Neutrophil (primary cell): ENCODE results near the gene AHSG.

Source experiments
- H3K27ac ChIP-seq: fragments of 200-600 bp; sonication (generic); 2 replicates; pipeline ENCODE4 v1.5.1; 2016; ENCODE audit warnings: mild to moderate bottlenecking, moderate library complexity
- H3K27me3 ChIP-seq: fragments of 200-600 bp; sonication (generic); 2 replicates; pipeline ENCODE4 v1.6.0; 2016; ENCODE audit warnings: mild to moderate bottlenecking
- H3K36me3 ChIP-seq: fragments of 200-600 bp; sonication (generic); 2 replicates; pipeline ENCODE4 v1.5.1; 2017
- H3K4me1 ChIP-seq, 2 experiments: fragments of 200-600 bp in 1 of 2; sonication (generic) in 1 of 2; 1 replicate in 1 of 2; 2 replicates in 1 of 2; pipeline versions ENCODE4 v1.5.1 to v1.6.1; 2013 to 2016; ENCODE audit warnings: low read depth in 1 of 2, low read length in 1 of 2, mild to moderate bottlenecking in 1 of 2, moderate library complexity in 1 of 2; ENCODE audit not compliant: control insufficient read depth in 1 of 2, insufficient read depth in 1 of 2
- H3K4me3 ChIP-seq, 2 experiments: fragments of 200-600 bp in 1 of 2; sonication (generic) in 1 of 2; 1 replicate in 1 of 2; 2 replicates in 1 of 2; pipeline ENCODE4 v1.5.1; 2013 to 2016; ENCODE audit warnings: low read depth in 1 of 2, low read length in 1 of 2, mild to moderate bottlenecking in 1 of 2, moderate library complexity in 1 of 2
- H3K9me3 ChIP-seq: fragments of 200-600 bp; sonication (generic); 2 replicates; pipeline ENCODE4 v1.5.1; 2016
- TF ChIP-seq, protein P1 (sequence below): fragments of 200-600 bp; sonication (generic); IDR thresholded peaks from 2 replicates; pipeline ENCODE4 v1.5.1; 2016; ENCODE audit warnings: antibody characterized with exemption

Gene AHSG

DNA sequence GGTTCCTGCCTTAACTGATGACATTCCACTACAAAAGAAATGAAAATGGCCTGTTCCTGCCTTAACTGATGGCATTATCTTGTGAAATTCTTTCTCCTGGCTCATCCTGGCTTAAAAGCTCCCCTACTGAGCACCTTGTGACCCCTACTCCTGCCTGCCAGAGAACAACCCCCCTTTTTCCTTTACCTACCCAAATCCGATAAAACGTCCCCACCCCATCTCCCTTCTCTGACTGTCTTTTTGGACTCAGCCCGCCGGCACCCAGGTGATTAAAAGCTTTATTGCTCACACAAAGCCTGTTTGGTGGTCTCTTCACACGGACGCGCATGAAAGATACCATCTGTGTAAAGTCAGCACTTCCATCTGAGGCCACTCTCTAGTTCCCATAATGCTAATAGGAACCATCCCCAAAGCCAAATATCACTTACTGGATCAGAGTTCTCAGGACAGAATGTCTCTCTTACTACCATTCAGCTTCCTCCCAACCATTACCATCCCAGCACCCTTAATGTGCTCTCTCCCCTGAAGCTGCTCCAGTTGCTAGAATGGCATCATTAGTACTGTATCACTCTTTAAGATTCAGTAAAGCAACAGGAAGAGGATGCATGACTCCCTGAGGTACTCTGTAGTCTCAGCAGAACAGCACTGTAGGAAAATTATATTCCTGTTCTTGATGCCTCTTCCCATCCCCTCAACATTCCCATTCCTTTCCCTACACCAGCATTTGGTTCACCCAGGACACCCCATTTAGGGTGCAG is 50.7 kb downstream of the AHSG start:
- Histone ChIP-seq H3K9me3 (no peaks in the 10 kb centered on the region), H3K27ac (no peak overlapping the region), H3K4me1 (no peaks in the 10 kb centered on the region), H3K4me3 (no peak overlapping the region), H3K36me3 (no peaks in the 10 kb centered on the region), H3K27me3 (peaks cover 22% of the 10 kb centered on the region)
- TF ChIP-seq, protein P1, sequence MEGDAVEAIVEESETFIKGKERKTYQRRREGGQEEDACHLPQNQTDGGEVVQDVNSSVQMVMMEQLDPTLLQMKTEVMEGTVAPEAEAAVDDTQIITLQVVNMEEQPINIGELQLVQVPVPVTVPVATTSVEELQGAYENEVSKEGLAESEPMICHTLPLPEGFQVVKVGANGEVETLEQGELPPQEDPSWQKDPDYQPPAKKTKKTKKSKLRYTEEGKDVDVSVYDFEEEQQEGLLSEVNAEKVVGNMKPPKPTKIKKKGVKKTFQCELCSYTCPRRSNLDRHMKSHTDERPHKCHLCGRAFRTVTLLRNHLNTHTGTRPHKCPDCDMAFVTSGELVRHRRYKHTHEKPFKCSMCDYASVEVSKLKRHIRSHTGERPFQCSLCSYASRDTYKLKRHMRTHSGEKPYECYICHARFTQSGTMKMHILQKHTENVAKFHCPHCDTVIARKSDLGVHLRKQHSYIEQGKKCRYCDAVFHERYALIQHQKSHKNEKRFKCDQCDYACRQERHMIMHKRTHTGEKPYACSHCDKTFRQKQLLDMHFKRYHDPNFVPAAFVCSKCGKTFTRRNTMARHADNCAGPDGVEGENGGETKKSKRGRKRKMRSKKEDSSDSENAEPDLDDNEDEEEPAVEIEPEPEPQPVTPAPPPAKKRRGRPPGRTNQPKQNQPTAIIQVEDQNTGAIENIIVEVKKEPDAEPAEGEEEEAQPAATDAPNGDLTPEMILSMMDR = no peak

DNA sequence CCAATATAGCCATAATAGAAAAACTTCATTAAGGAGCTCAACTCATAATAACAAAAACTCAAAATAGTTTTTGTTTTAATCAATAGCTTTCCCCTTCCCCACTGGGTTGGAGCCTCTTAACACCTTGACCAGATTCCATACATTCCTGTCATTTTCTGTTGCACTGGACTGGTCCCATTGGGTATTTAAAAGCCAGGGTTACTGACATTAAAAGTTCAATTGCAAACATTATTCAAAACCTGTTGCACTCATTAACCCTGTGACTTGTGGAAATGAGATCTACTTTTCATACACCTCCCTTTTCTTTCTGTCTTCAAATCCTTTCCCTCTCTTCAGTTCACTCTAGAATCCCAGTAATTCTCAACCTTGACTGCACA is 51.2 kb downstream of the AHSG start:
- Histone ChIP-seq H3K27me3 (peaks cover 22% of the 10 kb centered on the region), H3K27ac (no peak overlapping the region), H3K36me3 (no peaks in the 10 kb centered on the region), H3K4me3 (no peak overlapping the region), H3K4me1 (no peaks in the 10 kb centered on the region), H3K9me3 (no peaks in the 10 kb centered on the region)
- TF ChIP-seq, protein P1 = no peak

- no peak overlapping the region for H3K27ac ChIP-seq
- TF ChIP-seq, protein P1 = no peak
- H3K4me1 ChIP-seq = no peaks in the 10 kb centered on the region
- no peaks in the 10 kb centered on the region for H3K36me3 ChIP-seq
- H3K27me3 ChIP-seq = peaks cover 22% of the 10 kb centered on the region
- H3K9me3 ChIP-seq = no peaks in the 10 kb centered on the region
- H3K4me3 ChIP-seq = no peak overlapping the region
These were observed 51.6 kb downstream of the AHSG start for GRCh38 chr3:186664506-186664905.

- no peak within 1 kb of the TSS for H3K4me3 ChIP-seq
- no peaks in the 10 kb centered on the region for H3K9me3 ChIP-seq
- no peaks in the 10 kb centered on the region for H3K4me1 ChIP-seq
- peaks cover 22% of the 10 kb centered on the region for H3K27me3 ChIP-seq
- TF ChIP-seq, protein P1 = no peak
- no peak within 1 kb of the TSS for H3K27ac ChIP-seq
- H3K36me3 ChIP-seq = no peaks in the 10 kb centered on the region
These were observed 52.8 kb downstream of the AHSG start, which contains the start of gene HRG for GRCh38 chr3:186665625-186666188. Gene HRG, plus strand, starts transcription at chr3:186666014. Its CDS starts 18 bp downstream, at chr3:186666032.

- Histone ChIP-seq H3K27ac (no peak overlapping the region), H3K9me3 (no peaks in the 10 kb centered on the region), H3K4me3 (no peak overlapping the region), H3K4me1 (no peaks in the 10 kb centered on the region), H3K27me3 (peaks cover 42% of the 10 kb centered on the region), H3K36me3 (no peaks in the 10 kb centered on the region)
- TF ChIP-seq, protein P1 = no peak
These were observed 55.6 kb downstream of the AHSG start for GRCh38 chr3:186668426-186668825.
